MM.1S (cell line): ENCODE data around the gene C1D.

Experiments
- DNase-seq: peaks from one replicate; pipeline ENCODE4 v3.0.0-alpha.2; 2015
- H2AFZ ChIP-seq: fragments of 300-600 bp; sonication (generic); 2 replicates; pipeline ENCODE4 v1.6.0; 2016; ENCODE audit warnings: antibody characterized with exemption, low read length
- H3F3A ChIP-seq: fragments of 300-600 bp; sonication (generic); 2 replicates; pipeline ENCODE4 v1.6.1; 2016; ENCODE audit warnings: mild to moderate bottlenecking, antibody characterized with exemption, low read length, moderate library complexity, mixed read lengths; ENCODE audit not compliant: insufficient read depth
- H3K27ac ChIP-seq: fragments of 300-600 bp; sonication (generic); 2 replicates; pipeline ENCODE4 v1.5.1; 2016; ENCODE audit warnings: mild to moderate bottlenecking, low read length
- H3K27me3 ChIP-seq: fragments of 300-600 bp; sonication (generic); replicated peaks from 2 replicates; pipeline ENCODE4 v1.6.0; 2016; ENCODE audit warnings: low read length; ENCODE audit not compliant: insufficient read depth
- H3K36me3 ChIP-seq: fragments of 300-600 bp; sonication (generic); replicated peaks from 2 replicates; pipeline ENCODE4 v1.6.1; 2016; ENCODE audit warnings: mild to moderate bottlenecking, low read length, mixed read lengths; ENCODE audit not compliant: insufficient read depth
- H3K4me1 ChIP-seq: fragments of 300-600 bp; sonication (generic); 2 replicates; pipeline ENCODE4 v1.6.1; 2016; ENCODE audit warnings: low read length, mixed read lengths
- H3K4me2 ChIP-seq: fragments of 300-600 bp; sonication (generic); 2 replicates; pipeline ENCODE4 v1.6.0; 2016; ENCODE audit warnings: low read depth, low read length
- H3K4me3 ChIP-seq: fragments of 300-600 bp; sonication (generic); 2 replicates; pipeline ENCODE4 v1.5.1; 2016; ENCODE audit warnings: low read length, mixed read lengths
- H3K79me2 ChIP-seq: fragments of 300-600 bp; sonication (generic); 2 replicates; pipeline ENCODE4 v1.6.1; 2016; ENCODE audit warnings: mixed run types, low read length, mixed read lengths
- H3K9ac ChIP-seq: fragments of 300-600 bp; sonication (generic); 2 replicates; pipeline ENCODE4 v1.6.1; 2016; ENCODE audit warnings: low read length, mixed read lengths
- H3K9me2 ChIP-seq: fragments of 300-600 bp; sonication (generic); replicated peaks from 2 replicates; pipeline ENCODE4 v1.6.1; 2016; ENCODE audit warnings: mild to moderate bottlenecking, low read length, mixed read lengths; ENCODE audit not compliant: insufficient read depth
- H3K9me3 ChIP-seq: fragments of 300-600 bp; sonication (generic); replicated peaks from 2 replicates; pipeline ENCODE4 v1.6.1; 2016; ENCODE audit warnings: mild to moderate bottlenecking, low read length, mixed read lengths; ENCODE audit not compliant: insufficient read depth
- H4K20me1 ChIP-seq: fragments of 300-600 bp; sonication (generic); 2 replicates; pipeline ENCODE4 v1.6.1; 2016; ENCODE audit warnings: mild to moderate bottlenecking, low read length, moderate library complexity, mixed read lengths; ENCODE audit not compliant: insufficient read depth
- EZH2 ChIP-seq: fragments of 300-600 bp; sonication (generic); optimal IDR thresholded peaks from 2 replicates; pipeline ENCODE3; 2017; ENCODE audit warnings: low read depth, mild to moderate bottlenecking, antibody characterized with exemption, low read length, mixed read lengths
- EZH2phosphoT487 ChIP-seq: fragments of 300-600 bp; sonication (generic); IDR thresholded peaks from 2 replicates; pipeline ENCODE4 v1.6.1; 2018; ENCODE audit warnings: antibody characterized with exemption, low read length
- TF ChIP-seq, protein P1 (sequence below): fragments of 300-600 bp; sonication (generic); IDR thresholded peaks from 2 replicates; pipeline ENCODE4 v1.5.1; 2016; ENCODE audit warnings: antibody characterized with exemption, low read length, mixed read lengths

C1D gene

DNA sequence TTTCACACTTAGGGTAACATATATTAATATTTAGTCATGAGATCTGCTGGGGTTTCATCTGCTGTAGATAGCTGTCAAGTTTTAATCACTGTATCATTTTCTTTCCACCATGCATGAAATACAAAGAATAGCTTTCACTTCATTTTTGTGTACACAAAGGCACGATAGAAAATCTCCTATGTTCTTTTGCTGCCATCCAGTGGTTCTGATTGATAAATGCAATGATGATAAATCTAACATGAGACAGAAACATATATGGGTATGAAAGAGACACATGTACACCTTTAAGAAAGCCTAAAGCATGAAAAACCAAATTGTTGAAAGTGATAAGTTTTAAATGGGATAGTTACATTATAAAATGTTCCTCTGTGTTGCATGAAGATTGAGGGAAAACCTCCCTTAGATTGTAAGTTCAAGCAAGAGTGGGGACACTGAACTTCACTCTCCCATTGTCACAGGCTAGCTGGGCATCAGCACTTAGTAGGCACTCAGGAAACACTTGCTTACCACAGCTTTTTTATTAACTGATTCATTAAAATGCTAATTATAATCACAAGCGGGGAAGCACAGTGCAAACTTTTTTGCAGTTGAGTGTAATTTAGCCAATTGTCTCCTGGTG, 31.2 kb downstream of the C1D start:
- H3K4me1 ChIP-seq: no peaks in the 10 kb centered on the region
- H3K27me3 ChIP-seq: no peaks in the 10 kb centered on the region
- no peaks in the 10 kb centered on the region for H3K9me3 ChIP-seq
- H3K4me3 ChIP-seq: no peak overlapping the region
- H3K79me2 ChIP-seq: no peaks in the 10 kb centered on the region
- no peak overlapping the region for H3K4me2 ChIP-seq
- no peaks in the 10 kb centered on the region for H3K36me3 ChIP-seq
- H3K9me2 ChIP-seq: no peaks in the 10 kb centered on the region
- no peaks in the 10 kb centered on the region for H3F3A ChIP-seq
- H3K27ac ChIP-seq: no peak overlapping the region
- no peaks in the 10 kb centered on the region for H4K20me1 ChIP-seq
- DNase-seq: peak; percentile 69
- no peak overlapping the region for H2AFZ ChIP-seq
- no peak overlapping the region for H3K9ac ChIP-seq
- TF ChIP-seq, protein P1, sequence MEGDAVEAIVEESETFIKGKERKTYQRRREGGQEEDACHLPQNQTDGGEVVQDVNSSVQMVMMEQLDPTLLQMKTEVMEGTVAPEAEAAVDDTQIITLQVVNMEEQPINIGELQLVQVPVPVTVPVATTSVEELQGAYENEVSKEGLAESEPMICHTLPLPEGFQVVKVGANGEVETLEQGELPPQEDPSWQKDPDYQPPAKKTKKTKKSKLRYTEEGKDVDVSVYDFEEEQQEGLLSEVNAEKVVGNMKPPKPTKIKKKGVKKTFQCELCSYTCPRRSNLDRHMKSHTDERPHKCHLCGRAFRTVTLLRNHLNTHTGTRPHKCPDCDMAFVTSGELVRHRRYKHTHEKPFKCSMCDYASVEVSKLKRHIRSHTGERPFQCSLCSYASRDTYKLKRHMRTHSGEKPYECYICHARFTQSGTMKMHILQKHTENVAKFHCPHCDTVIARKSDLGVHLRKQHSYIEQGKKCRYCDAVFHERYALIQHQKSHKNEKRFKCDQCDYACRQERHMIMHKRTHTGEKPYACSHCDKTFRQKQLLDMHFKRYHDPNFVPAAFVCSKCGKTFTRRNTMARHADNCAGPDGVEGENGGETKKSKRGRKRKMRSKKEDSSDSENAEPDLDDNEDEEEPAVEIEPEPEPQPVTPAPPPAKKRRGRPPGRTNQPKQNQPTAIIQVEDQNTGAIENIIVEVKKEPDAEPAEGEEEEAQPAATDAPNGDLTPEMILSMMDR: peak; percentile 75
- TF ChIP-seq EZH2: no peak

DNA sequence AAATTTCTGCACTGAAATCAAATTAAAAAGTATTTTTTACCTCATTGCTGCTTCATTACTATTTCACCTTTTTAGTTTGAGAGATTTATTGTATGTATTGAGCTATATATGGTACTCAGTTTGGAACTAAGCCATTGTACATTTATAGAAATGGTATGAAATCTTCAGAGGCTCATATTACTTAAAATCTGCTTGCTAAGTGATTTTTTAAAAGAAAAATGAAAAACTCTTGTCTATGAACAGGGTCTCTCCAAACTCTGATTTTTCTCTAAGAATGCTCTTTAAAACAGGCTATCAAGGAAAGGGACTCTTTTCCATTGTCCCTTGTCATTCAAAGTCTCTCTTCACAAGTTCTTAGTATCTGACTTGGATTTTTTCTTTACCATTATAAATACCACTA, 31.8 kb downstream of the C1D start:
- H3K27me3 ChIP-seq: no peaks in the 10 kb centered on the region
- no peak overlapping the region for H3K27ac ChIP-seq
- H4K20me1 ChIP-seq: no peaks in the 10 kb centered on the region
- H3K4me3 ChIP-seq: no peak overlapping the region
- TF ChIP-seq EZH2 (no peak), EZH2phosphoT487 (no peak)
- TF ChIP-seq, protein P1: no peak
- no peaks in the 10 kb centered on the region for H3K36me3 ChIP-seq
- no peaks in the 10 kb centered on the region for H3K79me2 ChIP-seq
- no peak overlapping the region for H2AFZ ChIP-seq
- no peaks in the 10 kb centered on the region for H3F3A ChIP-seq
- H3K4me2 ChIP-seq: no peak overlapping the region
- no peak for DNase-seq
- no peaks in the 10 kb centered on the region for H3K9me3 ChIP-seq
- no peaks in the 10 kb centered on the region for H3K9me2 ChIP-seq
- no peak overlapping the region for H3K9ac ChIP-seq
- no peaks in the 10 kb centered on the region for H3K4me1 ChIP-seq

DNA sequence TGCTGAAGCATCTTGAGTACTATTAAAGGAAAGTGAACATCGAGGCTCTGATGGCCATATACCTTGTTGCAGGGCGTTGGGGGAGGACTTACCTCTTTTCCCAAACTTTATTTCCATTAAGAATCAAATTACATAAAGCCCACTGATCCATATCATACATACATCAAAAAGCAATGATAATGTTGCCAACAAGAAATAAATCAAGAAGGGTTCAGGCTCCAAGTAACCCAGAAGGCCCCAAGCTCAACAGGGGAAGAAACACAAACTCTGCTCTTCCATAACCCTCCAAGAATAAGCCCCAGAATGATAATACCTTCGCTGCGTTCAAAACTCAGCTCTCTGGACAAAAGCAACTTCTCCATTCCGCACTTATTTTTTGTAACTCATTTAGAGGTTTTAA, 32.3 kb downstream of the C1D start:
- Histone ChIP-seq H3F3A (no peaks in the 10 kb centered on the region), H4K20me1 (no peaks in the 10 kb centered on the region), H3K27ac (no peak overlapping the region), H3K9ac (no peak overlapping the region), H3K36me3 (no peaks in the 10 kb centered on the region), H3K4me1 (no peaks in the 10 kb centered on the region), H3K9me2 (no peaks in the 10 kb centered on the region), H2AFZ (no peak overlapping the region), H3K4me3 (no peak overlapping the region), H3K27me3 (no peaks in the 10 kb centered on the region), H3K79me2 (no peaks in the 10 kb centered on the region), H3K4me2 (no peak overlapping the region), H3K9me3 (no peaks in the 10 kb centered on the region)
- TF ChIP-seq, protein P1: no peak
- TF ChIP-seq EZH2phosphoT487 (no peak), EZH2 (no peak)
- DNase-seq: no peak
